Osteoblast (primary cell): ENCODE data around the gene NCAM2. TPM values are rescaled to one million over a fixed set of nuclear protein-coding genes. Genes with fewer than 3 reads are reported as not detected.

Source experiments
- DNase-seq: peaks from one replicate; pipeline ENCODE4 v3.0.0; 2011; ENCODE audit warnings: low spot score, mixed read lengths; ENCODE audit not compliant: insufficient read length; ENCODE audit errors: missing footprints
- H2AFZ ChIP-seq: 2 replicates; pipeline ENCODE4 v1.6.0; 2011; ENCODE audit warnings: mild to moderate bottlenecking, low read length
- H3K27ac ChIP-seq: 2 replicates; pipeline ENCODE4 v1.5.1; 2011; ENCODE audit warnings: mild to moderate bottlenecking, low read depth, low read length, moderate library complexity
- H3K27me3 ChIP-seq: 2 replicates; pipeline ENCODE4 v1.6.0; 2012; ENCODE audit warnings: mild to moderate bottlenecking, control low read depth, inconsistent platforms, low read length, moderate library complexity; ENCODE audit not compliant: insufficient read depth
- H3K36me3 ChIP-seq: 2 replicates; pipeline ENCODE4 v1.5.1; 2011; ENCODE audit warnings: mild to moderate bottlenecking, low read length, control low read depth, moderate library complexity; ENCODE audit not compliant: insufficient read depth
- H3K4me1 ChIP-seq: 2 replicates; pipeline ENCODE4 v1.5.1; 2011; ENCODE audit warnings: mild to moderate bottlenecking, low read length, control low read depth, moderate library complexity; ENCODE audit not compliant: insufficient read depth
- H3K4me2 ChIP-seq: 2 replicates; pipeline ENCODE4 v1.6.0; 2011; ENCODE audit warnings: mild to moderate bottlenecking, low read length; ENCODE audit not compliant: insufficient read depth
- H3K4me3 ChIP-seq: fragments of 200-600 bp; sonication (generic); 3 replicates; pipeline ENCODE4 v1.5.1; 2012; ENCODE audit warnings: mild to moderate bottlenecking, low read length, inconsistent platforms; ENCODE audit not compliant: insufficient read depth
- H3K79me2 ChIP-seq: 2 replicates; pipeline ENCODE4 v1.6.0; 2012; ENCODE audit warnings: mild to moderate bottlenecking, low read length, control low read depth, inconsistent platforms; ENCODE audit not compliant: insufficient read depth
- H3K9me3 ChIP-seq: 2 replicates; pipeline ENCODE4 v1.5.1; 2011; ENCODE audit warnings: low read depth, low read length, control low read depth
- H4K20me1 ChIP-seq: 2 replicates; pipeline ENCODE4 v1.6.0; 2012; ENCODE audit warnings: mild to moderate bottlenecking, low read length, control low read depth; ENCODE audit not compliant: insufficient read depth
- CTCF ChIP-seq: IDR thresholded peaks from 2 replicates; pipeline ENCODE4 v1.5.1; 2011; ENCODE audit warnings: mild to moderate bottlenecking, low read depth, low read length, moderate library complexity; ENCODE audit errors: extremely low read depth
- total RNA-seq: library from RNA; depleted of rRNA; stranded (reverse); fragments of >200 nt; gene quantifications from 2 replicates; pipeline ENCODE4 v1.2.3, GENCODE V29; 2012

The NCAM2 gene
- total RNA-seq, 1 donor = 8.0 TPM

- no peak overlapping the region for H3K4me3 ChIP-seq
- H3K79me2 ChIP-seq = no peaks in the 10 kb centered on the region
- no peak overlapping the region for H3K27ac ChIP-seq
- no peak overlapping the region for H2AFZ ChIP-seq
- no peaks in the 10 kb centered on the region for H4K20me1 ChIP-seq
- DNase-seq = no peak
- TF ChIP-seq CTCF = no peak
- H3K27me3 ChIP-seq = no peaks in the 10 kb centered on the region
- H3K36me3 ChIP-seq = no peaks in the 10 kb centered on the region
- no peaks in the 10 kb centered on the region for H3K4me1 ChIP-seq
- no peaks in the 10 kb centered on the region for H3K9me3 ChIP-seq
- H3K4me2 ChIP-seq = no peak overlapping the region
Observed at GRCh38 chr21:21156957-21157356, 158.7 kb downstream of the NCAM2 start.

- DNase-seq = no peak
- no peaks in the 10 kb centered on the region for H3K36me3 ChIP-seq
- H3K4me3 ChIP-seq = no peak overlapping the region
- no peaks in the 10 kb centered on the region for H3K79me2 ChIP-seq
- H4K20me1 ChIP-seq = no peaks in the 10 kb centered on the region
- H3K4me1 ChIP-seq = no peaks in the 10 kb centered on the region
- H3K27ac ChIP-seq = no peak overlapping the region
- no peaks in the 10 kb centered on the region for H3K27me3 ChIP-seq
- no peak overlapping the region for H3K4me2 ChIP-seq
- no peak for TF ChIP-seq CTCF
- no peaks in the 10 kb centered on the region for H3K9me3 ChIP-seq
- no peak overlapping the region for H2AFZ ChIP-seq
Observed at GRCh38 chr21:21158376-21158918, 160.2 kb downstream of the NCAM2 start.

- no peaks in the 10 kb centered on the region for H3K36me3 ChIP-seq
- no peak overlapping the region for H3K4me3 ChIP-seq
- TF ChIP-seq CTCF = no peak
- no peaks in the 10 kb centered on the region for H3K79me2 ChIP-seq
- H3K27ac ChIP-seq = no peak overlapping the region
- no peaks in the 10 kb centered on the region for H3K9me3 ChIP-seq
- peaks cover 4% of the 10 kb centered on the region for H3K4me1 ChIP-seq
- DNase-seq = no peak
- H4K20me1 ChIP-seq = no peaks in the 10 kb centered on the region
- no peaks in the 10 kb centered on the region for H3K27me3 ChIP-seq
- no peak overlapping the region for H3K4me2 ChIP-seq
- H2AFZ ChIP-seq = no peak overlapping the region
Observed at GRCh38 chr21:21159253-21159899, 161.2 kb downstream of the NCAM2 start.

GRCh38 chr21:21162786-21163185 is 164.6 kb downstream of the NCAM2 start:
- Histone ChIP-seq H3K4me3 (no peak overlapping the region), H3K4me2 (no peak overlapping the region), H2AFZ (peak overlapping the region; percentile 34), H4K20me1 (no peaks in the 10 kb centered on the region), H3K4me1 (peaks cover 20% of the 10 kb centered on the region), H3K27ac (no peak overlapping the region), H3K36me3 (no peaks in the 10 kb centered on the region), H3K79me2 (no peaks in the 10 kb centered on the region), H3K27me3 (no peaks in the 10 kb centered on the region), H3K9me3 (no peaks in the 10 kb centered on the region)
- no peak for DNase-seq
- TF ChIP-seq CTCF = no peak
